ENCODE results near the gene GCNT2. TPM values are rescaled to one million over a fixed set of nuclear protein-coding genes. Genes with fewer than 3 reads are reported as not detected.
A peak's percentile ranks its signal among the peaks of the same experiment; 100 is the strongest.

The GCNT2 gene
- total RNA-seq, 1 donor from 2014 or later, result 71.1 TPM

- peaks cover 5% of the 10 kb centered on the region for H3K27me3 Mint-ChIP-seq (ENCODE audit: unreplicated experiment)
- peaks cover 53% of the 10 kb centered on the region for H3K4me1 Mint-ChIP-seq (ENCODE audit: unreplicated experiment)
- H3K9me3 Mint-ChIP-seq (ENCODE audit: unreplicated experiment), result no peaks in the 10 kb centered on the region
- peak overlapping the region; percentile 99 for H3K4me3 Mint-ChIP-seq (ENCODE audit: unreplicated experiment)
- TF ChIP-seq CTCF (IDR thresholded peaks at IDR 0.05; ENCODE audit: unreplicated experiment), result no peak
- H3K36me3 Mint-ChIP-seq (ENCODE audit: low read depth, unreplicated experiment), result peaks cover 27% of the 10 kb centered on the region
- DNase-seq (ENCODE audit: low spot score), result peak; percentile 25
- H3K27ac Mint-ChIP-seq (ENCODE audit: unreplicated experiment), result peak overlapping the region; percentile 68
These were observed 62.4 kb downstream of the GCNT2 start for GRCh38 chr6:10583509-10583901.

GRCh38 chr6:10584607-10585006 is 63.5 kb downstream of the GCNT2 start:
- Mint-ChIP-seq H3K36me3 (ENCODE audit: low read depth, unreplicated experiment) (peaks cover 27% of the 10 kb centered on the region), H3K4me3 (ENCODE audit: unreplicated experiment) (peak overlapping the region; percentile 99), H3K9me3 (ENCODE audit: unreplicated experiment) (no peaks in the 10 kb centered on the region), H3K27me3 (ENCODE audit: unreplicated experiment) (peaks cover 5% of the 10 kb centered on the region), H3K4me1 (ENCODE audit: unreplicated experiment) (peaks cover 53% of the 10 kb centered on the region), H3K27ac (ENCODE audit: unreplicated experiment) (peak overlapping the region; percentile 68)
- no peak for TF ChIP-seq CTCF (IDR thresholded peaks at IDR 0.05; ENCODE audit: unreplicated experiment)
- no peak for DNase-seq (ENCODE audit: low spot score)

GRCh38 chr6:10585209-10585845 is 64.2 kb downstream of the GCNT2 start:
- no peak for TF ChIP-seq CTCF (IDR thresholded peaks at IDR 0.05; ENCODE audit: unreplicated experiment)
- Mint-ChIP-seq H3K27me3 (ENCODE audit: unreplicated experiment) (peaks cover 3% of the 10 kb centered on the region), H3K4me1 (ENCODE audit: unreplicated experiment) (peaks cover 53% of the 10 kb centered on the region), H3K9me3 (ENCODE audit: unreplicated experiment) (no peaks in the 10 kb centered on the region), H3K4me3 (ENCODE audit: unreplicated experiment) (peak overlapping the region; percentile 99), H3K27ac (ENCODE audit: unreplicated experiment) (peak overlapping the region; percentile 93), H3K36me3 (ENCODE audit: low read depth, unreplicated experiment) (peaks cover 27% of the 10 kb centered on the region)
- DNase-seq (ENCODE audit: low spot score), result no peak

- Mint-ChIP-seq H3K4me1 (ENCODE audit: unreplicated experiment) (peaks cover 53% of the 10 kb centered on the region), H3K27ac (ENCODE audit: unreplicated experiment) (peak overlapping the region; percentile 93), H3K27me3 (ENCODE audit: unreplicated experiment) (peaks cover 5% of the 10 kb centered on the region), H3K36me3 (ENCODE audit: low read depth, unreplicated experiment) (peaks cover 29% of the 10 kb centered on the region), H3K4me3 (ENCODE audit: unreplicated experiment) (peak overlapping the region; percentile 99), H3K9me3 (ENCODE audit: unreplicated experiment) (no peaks in the 10 kb centered on the region)
- TF ChIP-seq CTCF (IDR thresholded peaks at IDR 0.05; ENCODE audit: unreplicated experiment), result no peak
- no peak for DNase-seq (ENCODE audit: low spot score)
These were observed 65.2 kb downstream of the GCNT2 start for GRCh38 chr6:10586302-10586701.

- Mint-ChIP-seq H3K4me1 (ENCODE audit: unreplicated experiment) (peaks cover 55% of the 10 kb centered on the region), H3K36me3 (ENCODE audit: low read depth, unreplicated experiment) (peaks cover 37% of the 10 kb centered on the region), H3K27ac (ENCODE audit: unreplicated experiment) (no peak overlapping the region), H3K4me3 (ENCODE audit: unreplicated experiment) (no peak overlapping the region), H3K27me3 (ENCODE audit: unreplicated experiment) (peaks cover 5% of the 10 kb centered on the region), H3K9me3 (ENCODE audit: unreplicated experiment) (no peaks in the 10 kb centered on the region)
- no peak for DNase-seq (ENCODE audit: low spot score)
- no peak for TF ChIP-seq CTCF (IDR thresholded peaks at IDR 0.05; ENCODE audit: unreplicated experiment)
These were observed 66.7 kb downstream of the GCNT2 start for GRCh38 chr6:10587656-10588406.

Measured in endothelial cell (in vitro differentiated cells).